ENCODE data around the gene ARPC4.
"Not testable (repeated sequence)": the region's sequence is repeated elsewhere in the genome, so short reads cannot be mapped to it uniquely, and the experiment has no call there.

DNA sequence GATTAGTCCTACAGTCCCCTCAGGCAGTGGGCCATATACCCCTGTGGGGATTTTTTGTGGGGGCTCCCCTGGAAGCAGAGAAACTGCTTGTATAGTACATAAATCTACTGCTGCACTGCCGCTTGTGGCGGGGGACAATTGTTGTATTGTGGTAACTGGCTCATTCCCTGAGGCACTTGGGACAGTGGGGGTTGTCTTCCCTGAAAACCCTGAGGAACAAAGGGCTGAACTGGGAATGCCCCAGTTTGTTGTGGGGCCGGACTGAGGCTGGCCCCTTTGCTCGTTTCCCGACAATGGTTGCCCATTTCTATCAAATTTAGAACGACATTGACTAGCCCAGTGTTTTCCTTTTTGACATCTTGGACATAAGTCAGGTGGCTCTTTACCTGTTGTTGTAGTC, 58.5 kb downstream of the ARPC4 start:
- TF ChIP-seq, protein P1, sequence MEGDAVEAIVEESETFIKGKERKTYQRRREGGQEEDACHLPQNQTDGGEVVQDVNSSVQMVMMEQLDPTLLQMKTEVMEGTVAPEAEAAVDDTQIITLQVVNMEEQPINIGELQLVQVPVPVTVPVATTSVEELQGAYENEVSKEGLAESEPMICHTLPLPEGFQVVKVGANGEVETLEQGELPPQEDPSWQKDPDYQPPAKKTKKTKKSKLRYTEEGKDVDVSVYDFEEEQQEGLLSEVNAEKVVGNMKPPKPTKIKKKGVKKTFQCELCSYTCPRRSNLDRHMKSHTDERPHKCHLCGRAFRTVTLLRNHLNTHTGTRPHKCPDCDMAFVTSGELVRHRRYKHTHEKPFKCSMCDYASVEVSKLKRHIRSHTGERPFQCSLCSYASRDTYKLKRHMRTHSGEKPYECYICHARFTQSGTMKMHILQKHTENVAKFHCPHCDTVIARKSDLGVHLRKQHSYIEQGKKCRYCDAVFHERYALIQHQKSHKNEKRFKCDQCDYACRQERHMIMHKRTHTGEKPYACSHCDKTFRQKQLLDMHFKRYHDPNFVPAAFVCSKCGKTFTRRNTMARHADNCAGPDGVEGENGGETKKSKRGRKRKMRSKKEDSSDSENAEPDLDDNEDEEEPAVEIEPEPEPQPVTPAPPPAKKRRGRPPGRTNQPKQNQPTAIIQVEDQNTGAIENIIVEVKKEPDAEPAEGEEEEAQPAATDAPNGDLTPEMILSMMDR (conservative IDR thresholded peaks at IDR 0.05 in 1 of 2, IDR thresholded peaks at IDR 0.05 in 1 of 2; ENCODE audit: extremely low read depth in 1 of 2, insufficient read depth in 1 of 2, low read depth in 1 of 2, low read length in 2 of 2): not testable (repeated sequence)
- not testable (repeated sequence) for TF ChIP-seq EZH2 (IDR thresholded peaks at IDR 0.05; ENCODE audit: borderline replicate concordance, low read length)

All from mammary epithelial cell (primary cell).